Gastrocnemius medialis (tissue), 4 donors: ENCODE results near the gene RBM19. TPM values are rescaled to one million over a fixed set of nuclear protein-coding genes. Genes with fewer than 3 reads are reported as not detected.

Source experiments
- ATAC-seq, 2 donors: fragments of 150-250 bp; one replicate each; pipeline ENCODE4 v1.9.1; 2016
- DNase-seq, 2 donors: peaks; one replicate each; pipeline ENCODE4 v3.0.0-alpha.2; 2019
- H3K27ac ChIP-seq, 4 donors: fragments of 200-600 bp; sonication (generic); 1 replicate in 1 of 4; 2 replicates in 3 of 4; pipeline ENCODE4 v1.5.1; 2016 to 2018; ENCODE audit warnings: mild to moderate bottlenecking in 2 of 4, moderate library complexity in 1 of 4
- H3K27me3 ChIP-seq, 3 donors: fragments of 200-600 bp; sonication (generic) in 2 of 3; 1 replicate in 1 of 3; 2 replicates in 2 of 3; pipeline versions ENCODE4 v1.5.1 to v1.6.0; 2016 to 2019; ENCODE audit warnings: mild to moderate bottlenecking in 1 of 3, moderate library complexity in 1 of 3
- H3K36me3 ChIP-seq, 2 donors: fragments of 200-600 bp; sonication (generic) in 1 of 2; one replicate each; pipeline ENCODE4 v1.5.1; 2017 to 2018
- H3K4me1 ChIP-seq, 2 donors: fragments of 200-600 bp; sonication (generic) in 1 of 2; one replicate each; pipeline ENCODE4 v1.5.1; 2016 to 2017; ENCODE audit warnings: mild to moderate bottlenecking in 2 of 2
- H3K4me3 ChIP-seq, 4 donors: fragments of 200-600 bp; sonication (generic) in 3 of 4; 1 replicate in 1 of 4; 2 replicates in 3 of 4; pipeline ENCODE4 v1.5.1; 2016 to 2019; ENCODE audit warnings: mild to moderate bottlenecking in 2 of 4
- H3K9me3 ChIP-seq, 3 donors: fragments of 200-600 bp; sonication (generic) in 2 of 3; 1 replicate in 1 of 3; 2 replicates in 2 of 3; pipeline ENCODE4 v1.5.1; 2016 to 2019
- CTCF ChIP-seq, 5 experiments: fragments of 450-650 bp in 3 of 5; fragments of 200-600 bp in 2 of 5; sonication (generic) in 2 of 5; IDR thresholded peaks in 4 of 5; conservative IDR thresholded peaks in 1 of 5; 1 replicate in 4 of 5; 2 replicates in 1 of 5; pipeline ENCODE4 v1.5.1; 2016 to 2019; ENCODE audit warnings: antibody characterized with exemption in 5 of 5, mild to moderate bottlenecking in 3 of 5, moderate library complexity in 3 of 5
- POLR2A ChIP-seq, 2 donors: fragments of 450-650 bp; IDR thresholded peaks; one replicate each; pipeline ENCODE4 v1.6.1; 2017; ENCODE audit warnings: antibody characterized with exemption in 2 of 2, mild to moderate bottlenecking in 2 of 2, moderate library complexity in 2 of 2
- in situ Hi-C, 4 donors: fragments of 200-750 bp; cut with MboI; loops; one replicate each; pipeline versions ENCODE4 v1.15.0 to v1.8.0; 2017; ENCODE audit warnings: low sequenced_read_pairs in 4 of 4
- intact Hi-C: fragments of 100-400 bp; cut with DNase I; formaldehyde crosslinking; loops from one replicate; pipeline ENCODE4 v1.15.1; 2023; ENCODE audit warnings: low total_unique reads
- total RNA-seq, 4 donors: library from RNA; depleted of rRNA; stranded (reverse); fragments of >200 nt; gene quantifications; one replicate each; pipeline versions ENCODE4 v1.1.0 to v1.2.3, GENCODE V29; 2016

The RBM19 gene
- total RNA-seq, 4 donors from 2014 or later: 21.2 to 28.3 (median 26.8) TPM

- intact Hi-C loops (no loop called here), in situ Hi-C loops (no loop called here)
- DNase-seq (no peak), ATAC-seq (no peak)
- Histone ChIP-seq H3K4me3 (no peak overlapping the region), H3K9me3 (no peaks in the 10 kb centered on the region), H3K36me3 (no peaks in the 10 kb centered on the region), H3K27me3 (no peaks in the 10 kb centered on the region), H3K4me1 (no peaks in the 10 kb centered on the region), H3K27ac (no peak overlapping the region)
- TF ChIP-seq POLR2A (IDR thresholded peaks at IDR 0.05) (no peak), CTCF (IDR thresholded peaks at IDR 0.05 in 4 of 5, conservative IDR thresholded peaks at IDR 0.05 in 1 of 5) (no peak)
Observed at GRCh38 chr12:113866496-113866895, 99.6 kb downstream of the RBM19 start.

- intact Hi-C loops (no loop called here), in situ Hi-C loops (no loop called here)
- no peaks in the 10 kb centered on the region for H3K9me3 ChIP-seq
- no peak for ATAC-seq
- H3K27ac ChIP-seq: no peak overlapping the region
- no peak for DNase-seq
- H3K4me3 ChIP-seq: no peak overlapping the region
- H3K36me3 ChIP-seq: peaks cover 0 to 2% of the 10 kb centered on the region in 2 donors
- no peaks in the 10 kb centered on the region for H3K27me3 ChIP-seq
- TF ChIP-seq POLR2A (IDR thresholded peaks at IDR 0.05): no peak
- no peak for TF ChIP-seq CTCF (IDR thresholded peaks at IDR 0.05 in 4 of 5, conservative IDR thresholded peaks at IDR 0.05 in 1 of 5)
- no peaks in the 10 kb centered on the region for H3K4me1 ChIP-seq
Observed at GRCh38 chr12:113863455-113863845, 102.7 kb downstream of the RBM19 start.

GRCh38 chr12:113862590-113863454, 103.3 kb downstream of the RBM19 start:
- no peaks in the 10 kb centered on the region for H3K27me3 ChIP-seq
- intact Hi-C loops (no loop called here), in situ Hi-C loops (no loop called here)
- H3K4me1 ChIP-seq: no peaks in the 10 kb centered on the region
- no peaks in the 10 kb centered on the region for H3K9me3 ChIP-seq
- DNase-seq (no peak), ATAC-seq (no peak)
- H3K4me3 ChIP-seq: no peak overlapping the region
- no peak for TF ChIP-seq CTCF (IDR thresholded peaks at IDR 0.05 in 4 of 5, conservative IDR thresholded peaks at IDR 0.05 in 1 of 5)
- TF ChIP-seq POLR2A (IDR thresholded peaks at IDR 0.05): no peak
- H3K36me3 ChIP-seq: peaks cover 0 to 8% of the 10 kb centered on the region in 2 donors
- H3K27ac ChIP-seq: no peak overlapping the region

GRCh38 chr12:113861708-113862312, 104.3 kb downstream of the RBM19 start:
- H3K9me3 ChIP-seq: no peaks in the 10 kb centered on the region
- H3K36me3 ChIP-seq: peaks cover 0 to 19% of the 10 kb centered on the region in 2 donors
- H3K4me1 ChIP-seq: no peaks in the 10 kb centered on the region
- H3K27ac ChIP-seq: no peak overlapping the region
- no peaks in the 10 kb centered on the region for H3K27me3 ChIP-seq
- ATAC-seq: no peak
- in situ Hi-C loops: no loop called here
- TF ChIP-seq CTCF (IDR thresholded peaks at IDR 0.05 in 4 of 5, conservative IDR thresholded peaks at IDR 0.05 in 1 of 5) (no peak), POLR2A (IDR thresholded peaks at IDR 0.05) (no peak)
- no peak overlapping the region for H3K4me3 ChIP-seq
- DNase-seq: no peak
- intact Hi-C loops: no loop called here
